Hepatic stellate cell (primary cell): ENCODE measurements around the gene BPIFB4.
"Not testable (repeated sequence)": the region's sequence is repeated elsewhere in the genome, so short reads cannot be mapped to it uniquely, and the experiment has no call there.

Experiments
- DNase-seq: peaks from one replicate; pipeline ENCODE4 v3.0.0; 2011; ENCODE audit warnings: low spot score

BPIFB4 gene

GRCh38 chr20:33091147-33091546 is 11.7 kb downstream of the BPIFB4 start:
- DNase-seq: no peak

- no peak for DNase-seq
Observed at GRCh38 chr20:33091693-33092092, 12.2 kb downstream of the BPIFB4 start.

DNA sequence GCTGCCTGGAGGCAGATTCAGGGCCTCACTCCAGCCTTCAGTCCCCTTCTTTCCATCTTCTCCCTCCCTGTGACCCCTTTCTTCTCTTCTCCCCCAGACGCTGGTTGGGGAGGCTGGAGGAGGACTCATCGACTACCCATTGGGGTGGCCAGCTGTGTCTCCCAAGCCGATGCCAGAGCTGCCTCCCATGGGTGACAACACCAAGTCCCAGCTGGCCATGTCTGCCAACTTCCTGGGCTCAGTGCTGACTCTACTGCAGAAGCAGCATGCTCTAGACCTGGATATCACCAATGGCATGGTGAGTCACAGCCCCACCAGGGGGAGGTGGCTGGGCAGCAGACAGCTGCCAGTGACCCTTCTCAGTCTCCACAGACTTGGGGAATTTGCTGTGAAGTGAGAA is 12.9 kb downstream of the BPIFB4 start:
- DNase-seq: no peak

DNA sequence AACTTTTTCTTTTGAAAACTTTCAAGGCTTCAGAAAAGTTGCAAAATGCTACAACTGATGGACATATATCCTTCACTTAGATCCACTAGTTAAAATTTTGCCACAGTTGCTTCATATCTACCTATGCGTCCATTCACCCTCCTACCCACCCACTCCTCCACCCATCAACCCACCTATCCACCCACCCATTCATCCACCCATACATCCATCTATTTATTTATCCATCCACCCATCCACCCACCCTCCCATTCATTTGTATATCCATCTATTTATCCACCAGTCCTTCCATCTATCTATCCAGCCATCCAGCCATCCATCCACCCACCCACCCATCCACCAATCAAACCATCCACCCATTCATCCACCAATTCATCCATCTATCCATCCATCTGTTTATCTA is 13.6 kb downstream of the BPIFB4 start:
- no peak for DNase-seq

GRCh38 chr20:33093582-33093981 is 14.1 kb downstream of the BPIFB4 start:
- DNase-seq: no peak

DNA sequence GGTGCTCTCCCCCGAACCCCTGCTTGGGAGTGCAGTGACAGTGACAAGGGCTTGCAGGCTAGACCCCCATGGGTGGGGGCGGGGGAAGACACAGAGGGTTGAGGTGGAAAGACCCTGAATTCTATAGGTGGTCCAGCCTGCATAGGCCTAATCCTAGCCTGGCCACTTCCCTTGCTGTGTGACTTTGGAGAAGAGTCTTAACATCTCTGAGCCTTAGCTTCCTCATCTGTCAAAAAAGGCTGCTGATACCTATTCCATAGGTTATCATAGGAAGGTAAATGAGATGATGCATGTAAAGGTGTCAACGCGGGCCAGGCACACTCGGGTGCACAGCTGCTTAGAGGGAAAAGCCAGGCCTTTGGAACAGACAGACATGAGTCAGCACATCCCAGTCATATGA is 15.8 kb downstream of the BPIFB4 start:
- no peak for DNase-seq

DNA sequence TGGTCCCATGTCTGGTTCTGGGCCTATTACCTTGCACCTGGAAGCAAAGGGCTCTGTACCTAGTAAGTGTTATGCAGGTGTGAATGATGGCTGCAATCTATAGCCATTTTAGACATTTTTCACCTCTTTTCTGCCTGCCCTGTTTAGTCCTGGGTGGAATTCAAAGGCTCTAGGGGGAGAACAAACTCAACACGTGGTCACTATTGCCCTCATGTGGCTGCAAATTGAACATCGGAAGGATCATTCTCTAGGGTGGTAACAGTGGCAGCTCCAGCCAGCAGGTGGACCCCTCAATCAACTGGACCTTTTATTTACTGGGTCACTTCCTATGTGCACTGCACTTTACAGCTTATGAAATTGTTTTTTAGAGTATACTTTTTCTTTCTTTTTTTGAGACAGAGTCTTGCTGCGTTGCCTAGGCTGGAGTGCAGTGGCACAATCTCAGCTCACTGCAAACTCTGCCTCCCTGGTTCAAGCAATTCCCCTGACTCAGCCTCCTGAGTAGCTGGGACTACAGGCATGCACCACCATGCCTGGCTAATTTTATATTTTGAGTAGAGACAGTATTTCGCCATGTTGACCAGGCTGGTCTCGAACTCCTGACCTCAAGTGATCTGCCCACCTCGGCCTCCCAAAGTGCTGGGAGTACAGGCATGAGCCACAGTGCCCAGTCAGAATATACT is 16.6 kb downstream of the BPIFB4 start:
- peak; percentile 75 for DNase-seq

DNA sequence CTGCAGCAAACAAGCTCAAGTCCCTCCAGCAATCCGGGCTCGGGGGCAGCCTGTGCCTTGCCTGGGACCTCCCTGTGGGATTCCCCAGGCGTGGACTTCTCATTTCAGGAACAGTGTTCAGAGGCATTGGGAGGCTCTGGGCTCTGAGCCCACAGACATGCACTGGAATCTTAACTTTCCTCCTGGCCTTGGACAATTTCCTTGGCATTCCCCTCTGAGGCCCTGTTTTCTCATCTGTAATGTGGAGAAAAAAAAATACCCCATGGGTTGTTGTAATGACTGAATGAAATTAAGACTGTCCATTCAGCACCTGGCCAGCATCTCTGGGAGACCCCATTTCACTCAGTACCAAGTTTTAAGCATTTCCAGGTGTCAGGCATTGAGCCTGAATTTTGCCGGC is 17.6 kb downstream of the BPIFB4 start:
- DNase-seq: no peak

DNA sequence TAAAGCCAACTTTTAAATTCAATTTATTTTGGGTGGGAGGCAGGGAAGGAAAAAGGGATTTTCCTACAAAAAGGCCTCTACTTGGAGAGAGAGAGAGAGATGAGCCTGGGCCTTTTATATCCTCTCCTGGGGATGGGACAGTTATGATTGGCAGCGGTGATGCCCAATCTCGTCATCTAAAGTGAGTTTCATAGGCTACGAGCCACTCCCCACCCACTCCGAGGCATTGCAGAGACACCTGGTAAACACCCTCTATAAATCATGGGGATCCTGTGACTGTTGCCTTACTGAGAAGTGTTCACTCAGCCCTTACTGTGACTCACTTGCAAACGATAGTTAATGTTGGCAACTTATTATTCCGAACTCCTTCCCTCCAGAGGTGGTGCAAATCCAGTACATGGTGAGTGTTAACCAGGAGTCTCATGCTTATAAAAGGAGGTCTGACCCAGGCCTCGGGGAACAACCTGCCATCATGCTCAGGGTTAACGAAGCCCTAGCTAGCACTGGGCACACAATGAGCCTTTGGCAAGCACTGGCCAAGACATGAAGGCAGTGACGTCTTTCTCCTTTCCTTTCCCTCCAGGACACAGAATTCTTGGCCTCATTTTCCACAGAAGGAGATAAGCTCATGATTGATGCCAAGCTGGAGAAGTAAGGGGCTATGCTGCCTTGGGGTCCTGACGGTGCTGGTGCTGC is 20.5 kb downstream of the BPIFB4 start:
- DNase-seq: no peak

- DNase-seq: no peak
Observed at GRCh38 chr20:33103556-33103955, 24.1 kb downstream of the BPIFB4 start.

GRCh38 chr20:33104336-33104735 is 24.9 kb downstream of the BPIFB4 start:
- DNase-seq: no peak

GRCh38 chr20:33105316-33105924 is 26.0 kb downstream of the BPIFB4 start:
- no peak for DNase-seq

DNA sequence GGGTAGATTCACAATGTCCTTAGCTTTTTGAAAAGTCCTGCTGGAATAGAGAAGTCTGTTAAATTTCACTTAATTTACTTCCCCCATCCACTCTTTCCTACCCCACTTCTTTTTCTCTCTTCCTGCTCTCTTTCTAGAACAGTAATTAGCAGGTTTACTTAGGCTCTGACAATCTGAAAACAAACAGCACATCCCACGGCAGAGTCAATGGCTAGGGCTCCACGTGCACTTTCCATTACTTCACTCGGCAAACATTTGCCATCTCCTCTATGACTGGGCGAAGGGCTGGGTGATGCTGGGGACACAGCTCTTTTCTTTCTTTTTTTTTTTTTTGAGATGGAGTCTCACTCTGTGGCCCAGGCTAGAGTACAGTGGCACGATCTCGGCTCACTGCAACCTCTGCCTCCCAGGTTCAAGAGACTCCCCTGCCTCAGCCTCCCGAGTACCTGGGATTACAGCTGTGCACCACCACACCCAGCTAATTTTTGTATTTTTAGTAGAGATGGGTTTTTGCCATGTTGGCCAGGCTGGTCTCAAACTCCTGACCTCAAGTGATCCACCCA is 26.7 kb downstream of the BPIFB4 start:
- DNase-seq: not testable (repeated sequence)

DNA sequence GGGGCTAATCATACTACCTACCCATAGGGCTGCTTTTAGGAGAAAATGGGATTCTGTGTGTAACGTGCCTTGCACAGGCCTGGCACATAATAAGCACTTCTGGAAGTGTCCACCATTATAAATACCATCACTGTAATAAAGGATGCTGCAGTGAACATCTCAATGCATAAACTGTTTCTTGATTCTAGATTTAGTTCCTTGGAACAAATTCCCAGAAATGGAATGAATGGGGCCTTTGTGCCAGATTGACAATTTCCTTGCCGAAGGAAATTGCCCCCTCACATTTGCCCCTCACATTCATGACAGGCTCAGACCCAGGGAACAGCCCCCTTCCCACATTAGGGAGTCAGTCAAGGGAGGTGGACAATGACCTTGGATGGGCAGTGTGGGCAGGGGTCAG is 29.2 kb downstream of the BPIFB4 start:
- no peak for DNase-seq

GRCh38 chr20:33110147-33110825 is 30.8 kb downstream of the BPIFB4 start:
- DNase-seq: no peak

GRCh38 chr20:33111306-33111705 is 31.9 kb downstream of the BPIFB4 start:
- DNase-seq: no peak

- DNase-seq: no peak
Observed at GRCh38 chr20:33112547-33113386, 33.3 kb downstream of the BPIFB4 start.

- no peak for DNase-seq
Observed at GRCh38 chr20:33113387-33113908, 34.0 kb downstream of the BPIFB4 start.

DNA sequence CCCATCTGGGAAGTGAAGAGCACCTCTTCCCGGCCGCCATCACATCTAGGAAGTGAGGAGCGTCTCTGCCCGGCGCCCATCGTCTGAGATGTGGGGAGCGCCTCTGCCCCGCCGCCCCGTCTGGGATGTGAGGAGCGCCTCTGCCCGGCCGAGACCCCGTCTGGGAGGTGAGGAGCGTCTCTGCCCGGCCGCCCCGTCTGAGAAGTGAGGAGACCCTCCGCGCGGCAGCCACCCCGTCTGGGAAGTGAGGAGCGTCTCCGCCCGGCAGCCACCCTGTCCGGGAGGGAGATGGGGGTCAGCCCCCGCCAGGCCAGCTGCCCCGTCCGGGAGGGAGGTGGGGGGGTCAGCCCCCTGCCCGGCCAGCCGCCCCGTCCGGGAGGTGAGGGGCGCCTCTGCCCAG is 36.1 kb downstream of the BPIFB4 start:
- DNase-seq: not testable (repeated sequence)

- no peak for DNase-seq
Observed at GRCh38 chr20:33119725-33120720, 40.6 kb downstream of the BPIFB4 start.
